Measurements from ENCODE around the gene LIMS2.

LIMS2 gene

GRCh38 chr2:127659408-127660290 is 15.7 kb downstream of the LIMS2 start:
- no peak overlapping the region for H3K27ac ChIP-seq
- TF ChIP-seq CTCF (conservative IDR thresholded peaks at IDR 0.05) = no peak

GRCh38 chr2:127658641-127659407 is 16.5 kb downstream of the LIMS2 start:
- TF ChIP-seq CTCF (conservative IDR thresholded peaks at IDR 0.05) = no peak
- H3K27ac ChIP-seq = no peak overlapping the region

GRCh38 chr2:127658146-127658545 is 17.2 kb downstream of the LIMS2 start:
- H3K27ac ChIP-seq = no peak overlapping the region
- no peak for TF ChIP-seq CTCF (conservative IDR thresholded peaks at IDR 0.05)

- no peak overlapping the region for H3K27ac ChIP-seq
- no peak for TF ChIP-seq CTCF (conservative IDR thresholded peaks at IDR 0.05)
Measured at GRCh38 chr2:127657232-127657595, 18.1 kb downstream of the LIMS2 start.

GRCh38 chr2:127656569-127657231 is 18.6 kb downstream of the LIMS2 start:
- no peak overlapping the region for H3K27ac ChIP-seq
- TF ChIP-seq CTCF (conservative IDR thresholded peaks at IDR 0.05) = no peak

- no peak for TF ChIP-seq CTCF (conservative IDR thresholded peaks at IDR 0.05)
- H3K27ac ChIP-seq = no peak overlapping the region
Measured at GRCh38 chr2:127655209-127656073, 19.9 kb downstream of the LIMS2 start.
